ENCODE results near the gene PPM1K. TPM values are rescaled to one million over a fixed set of nuclear protein-coding genes. Genes with fewer than 3 reads are reported as not detected.

Gene PPM1K
- total RNA-seq, 2 experiments from 2014 or later, result 65.7 to 87.7 TPM

GRCh38 chr4:88240297-88240714 is 44.1 kb downstream of the PPM1K start:
- ChIA-PET CTCF (ENCODE audit: unreplicated experiment) (no interaction called here), POLR2A (no interaction called here)
- Histone ChIP-seq H3K79me2 (ENCODE audit: insufficient read depth, low read depth, low read length) (no peaks in the 10 kb centered on the region), H3K36me3 (ENCODE audit: insufficient read depth, low read length) (no peaks in the 10 kb centered on the region), H3K4me2 (ENCODE audit: low read length) (no peak overlapping the region), H3K27ac (ENCODE audit: low read depth, low read length, poor library complexity, severe bottlenecking) (no peak overlapping the region), H3K4me3 (ENCODE audit: low read depth, low read length, poor library complexity, severe bottlenecking) (no peak overlapping the region), H2AFZ (ENCODE audit: low read length) (no peak overlapping the region), H4K20me1 (ENCODE audit: insufficient read depth, low read length) (no peaks in the 10 kb centered on the region), H3K9me2 (ENCODE audit: insufficient read depth, low read length) (no peaks in the 10 kb centered on the region), H3K9me3 (ENCODE audit: low read length) (no peaks in the 10 kb centered on the region), H3K4me1 (ENCODE audit: insufficient read depth, low read length, poor library complexity, severe bottlenecking) (peaks cover 7% of the 10 kb centered on the region)
- intact Hi-C loops (cut with micrococcal nuclease; ENCODE audit: unreplicated experiment), result no loop called here
- TF ChIP-seq CTCF (conservative IDR thresholded peaks at IDR 0.05; ENCODE audit: low read length) (no peak), EZH2phosphoT487 (IDR thresholded peaks at IDR 0.05; ENCODE audit: borderline replicate concordance, low read depth, low read length) (no peak)
- no peak for DNase-seq (ENCODE audit: low spot score)
- no TSS peak for BruUV-seq (replicated peaks)

GRCh38 chr4:88230969-88231771 is 53.2 kb downstream of the PPM1K start:
- H3K79me2 ChIP-seq (ENCODE audit: insufficient read depth, low read depth, low read length), result no peaks in the 10 kb centered on the region
- no peak overlapping the region for H3K4me2 ChIP-seq (ENCODE audit: low read length)
- H3K4me1 ChIP-seq (ENCODE audit: insufficient read depth, low read length, poor library complexity, severe bottlenecking), result no peaks in the 10 kb centered on the region
- BruUV-seq (replicated peaks), result no TSS peak
- no peaks in the 10 kb centered on the region for H4K20me1 ChIP-seq (ENCODE audit: insufficient read depth, low read length)
- 0 out of 2 replicates have a peak overlapping the region, but pooled peaks have one; percentile 35 for H2AFZ ChIP-seq (ENCODE audit: low read length)
- no peak overlapping the region for H3K4me3 ChIP-seq (ENCODE audit: low read depth, low read length, poor library complexity, severe bottlenecking)
- intact Hi-C loops (cut with micrococcal nuclease; ENCODE audit: unreplicated experiment), result no loop called here
- H3K36me3 ChIP-seq (ENCODE audit: insufficient read depth, low read length), result no peaks in the 10 kb centered on the region
- no peak overlapping the region for H3K27ac ChIP-seq (ENCODE audit: low read depth, low read length, poor library complexity, severe bottlenecking)
- POLR2A ChIA-PET, result no interaction called here
- no peaks in the 10 kb centered on the region for H3K9me3 ChIP-seq (ENCODE audit: low read length)
- no peaks in the 10 kb centered on the region for H3K9me2 ChIP-seq (ENCODE audit: insufficient read depth, low read length)
- no peak for DNase-seq (ENCODE audit: low spot score)
- TF ChIP-seq CTCF (conservative IDR thresholded peaks at IDR 0.05; ENCODE audit: low read length) (no peak), EZH2phosphoT487 (IDR thresholded peaks at IDR 0.05; ENCODE audit: borderline replicate concordance, low read depth, low read length) (no peak)
- CTCF ChIA-PET (ENCODE audit: unreplicated experiment), result no interaction called here

GRCh38 chr4:88230461-88230891 is 53.9 kb downstream of the PPM1K start:
- Histone ChIP-seq H3K4me1 (ENCODE audit: insufficient read depth, low read length, poor library complexity, severe bottlenecking) (no peaks in the 10 kb centered on the region), H3K27ac (ENCODE audit: low read depth, low read length, poor library complexity, severe bottlenecking) (no peak overlapping the region), H4K20me1 (ENCODE audit: insufficient read depth, low read length) (no peaks in the 10 kb centered on the region), H3K4me3 (ENCODE audit: low read depth, low read length, poor library complexity, severe bottlenecking) (no peak overlapping the region), H3K36me3 (ENCODE audit: insufficient read depth, low read length) (no peaks in the 10 kb centered on the region), H2AFZ (ENCODE audit: low read length) (0 out of 2 replicates have a peak overlapping the region, but pooled peaks have one; percentile 8), H3K79me2 (ENCODE audit: insufficient read depth, low read depth, low read length) (no peaks in the 10 kb centered on the region), H3K9me2 (ENCODE audit: insufficient read depth, low read length) (no peaks in the 10 kb centered on the region), H3K9me3 (ENCODE audit: low read length) (no peaks in the 10 kb centered on the region), H3K4me2 (ENCODE audit: low read length) (no peak overlapping the region)
- ChIA-PET POLR2A (interaction anchor here (0.5 to 0.7 kb wide), 2 partner anchors 11 to 31 kb away, joined by 3 to 4 read pairs; no protein-coding TSS in a partner anchor), CTCF (ENCODE audit: unreplicated experiment) (no interaction called here)
- no peak for TF ChIP-seq EZH2phosphoT487 (IDR thresholded peaks at IDR 0.05; ENCODE audit: borderline replicate concordance, low read depth, low read length)
- TF ChIP-seq CTCF (conservative IDR thresholded peaks at IDR 0.05; ENCODE audit: low read length), result no peak
- intact Hi-C loops (cut with micrococcal nuclease; ENCODE audit: unreplicated experiment), result no loop called here
- BruUV-seq (replicated peaks), result no TSS peak
- no peak for DNase-seq (ENCODE audit: low spot score)
